Measurements from ENCODE around the gene POLR2E. TPM values are rescaled to one million over a fixed set of nuclear protein-coding genes. Genes with fewer than 3 reads are reported as not detected.

The POLR2E gene
- total RNA-seq, 1 donor from 2014 or later = 142 TPM

DNA sequence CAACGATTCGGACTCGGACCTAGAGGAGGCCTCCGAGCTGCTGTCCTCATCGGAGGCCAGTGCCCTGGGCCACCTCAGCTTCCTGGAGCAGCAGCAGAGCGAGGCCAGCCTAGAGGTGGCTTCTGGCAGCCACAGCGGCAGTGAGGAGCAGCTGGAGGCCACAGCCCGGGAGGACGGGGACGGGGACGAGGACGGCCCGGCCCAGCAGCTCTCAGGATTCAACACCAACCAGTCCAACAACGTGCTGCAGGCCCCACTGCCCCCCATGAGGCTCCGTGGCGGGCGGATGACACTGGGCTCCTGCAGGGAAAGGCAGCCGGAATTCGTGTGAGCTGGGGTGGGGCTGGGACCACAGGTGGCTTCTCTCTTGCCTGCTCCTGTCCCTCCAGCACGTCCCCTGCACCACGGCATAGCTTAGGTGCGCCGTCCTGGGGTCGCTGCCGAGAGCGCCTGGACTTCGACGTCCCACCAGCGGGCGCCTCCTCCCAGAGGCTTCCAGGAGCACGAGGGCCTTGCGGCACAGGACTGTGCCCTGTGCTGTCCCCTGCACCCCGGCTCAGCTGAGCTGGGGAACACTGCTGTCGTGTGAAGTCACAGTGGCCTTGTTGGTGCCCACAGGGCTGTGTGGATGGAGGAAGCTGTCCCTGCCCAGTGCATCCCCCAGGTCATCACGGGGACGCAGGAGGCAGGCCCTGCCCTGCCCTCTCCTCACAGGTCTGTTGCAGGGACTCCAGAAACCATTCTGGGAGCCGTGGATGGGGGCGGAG is 9.3 kb downstream of the POLR2E start:
- ATAC-seq (no peak), DNase-seq (ENCODE audit: missing footprints) (peak; percentile 59)
- intact Hi-C loops (cut with DNase I) = no loop called here

DNA sequence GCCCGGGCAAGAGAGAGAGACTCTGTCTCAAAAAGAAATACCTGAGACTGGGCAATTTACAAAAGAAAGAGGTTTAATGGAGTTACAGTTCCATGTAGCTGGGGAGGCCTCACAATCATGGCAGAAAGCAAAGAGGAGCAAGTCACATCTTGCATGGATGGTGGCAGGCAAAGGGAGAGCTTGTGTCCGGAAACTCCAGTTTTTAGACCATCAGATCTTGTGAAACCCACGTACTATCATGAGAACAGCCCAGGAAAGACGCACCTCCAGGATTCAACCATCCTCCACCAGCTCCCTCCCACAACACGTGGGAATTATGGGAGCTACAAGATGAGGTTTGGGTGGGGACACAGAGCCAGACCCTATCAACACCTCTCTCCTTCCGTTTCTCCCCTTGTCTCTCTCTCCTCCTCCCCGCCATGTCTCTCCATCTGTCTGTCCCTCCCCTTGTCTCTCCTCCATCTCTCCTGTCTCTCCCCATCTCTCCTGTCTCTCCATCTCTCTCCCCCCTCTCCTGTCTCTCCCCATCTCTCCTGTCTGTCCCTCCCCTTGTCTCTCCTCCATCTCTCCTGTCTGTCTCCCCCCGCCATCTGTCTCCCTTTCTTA is 10.0 kb downstream of the POLR2E start:
- ATAC-seq = no peak
- intact Hi-C loops (cut with DNase I) = no loop called here
- DNase-seq (ENCODE audit: missing footprints) = peak; percentile 4

DNA sequence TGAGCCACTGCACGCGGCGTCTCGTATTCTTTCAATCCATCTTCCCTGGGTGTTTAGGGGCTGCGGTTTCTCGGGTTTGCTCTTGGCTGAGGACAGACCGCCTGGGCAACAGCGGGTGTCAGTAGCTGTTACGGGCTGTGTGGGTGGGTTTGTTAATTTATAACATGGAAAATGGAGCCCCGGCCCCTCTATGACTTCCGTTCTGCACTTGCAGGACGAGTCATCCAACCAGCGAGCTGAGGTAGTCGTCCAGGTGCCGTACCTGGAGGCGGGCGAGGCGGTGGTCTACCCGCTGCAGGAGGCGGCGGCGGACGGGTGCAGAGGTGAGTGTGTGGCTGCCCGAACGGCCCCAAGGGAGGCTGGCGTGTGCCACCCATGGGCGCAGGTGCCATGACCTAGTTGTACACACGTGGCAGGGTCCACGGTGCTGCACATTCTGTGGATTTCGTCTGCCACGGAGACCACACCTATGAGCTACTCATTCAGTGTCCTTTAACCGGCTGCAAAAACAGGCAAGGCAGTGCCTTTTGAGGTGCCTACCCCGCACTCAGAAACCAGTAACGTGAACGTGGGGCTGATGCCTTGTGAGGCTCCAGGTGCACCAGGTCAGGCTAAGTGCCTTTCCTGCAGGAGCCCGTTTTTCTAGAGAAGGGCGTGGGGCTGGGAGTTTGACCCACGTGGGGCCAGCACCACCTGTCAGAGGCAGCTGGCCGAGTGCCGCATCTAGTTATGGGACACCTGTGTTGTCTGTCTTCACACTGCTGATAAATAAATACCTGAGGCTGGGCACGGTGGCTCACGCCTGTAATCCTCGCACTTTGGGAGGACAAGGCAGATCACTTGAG is 10.9 kb downstream of the POLR2E start:
- ATAC-seq (no peak), DNase-seq (ENCODE audit: missing footprints) (peak; percentile 48)
- intact Hi-C loops (cut with DNase I) = no loop called here

DNA sequence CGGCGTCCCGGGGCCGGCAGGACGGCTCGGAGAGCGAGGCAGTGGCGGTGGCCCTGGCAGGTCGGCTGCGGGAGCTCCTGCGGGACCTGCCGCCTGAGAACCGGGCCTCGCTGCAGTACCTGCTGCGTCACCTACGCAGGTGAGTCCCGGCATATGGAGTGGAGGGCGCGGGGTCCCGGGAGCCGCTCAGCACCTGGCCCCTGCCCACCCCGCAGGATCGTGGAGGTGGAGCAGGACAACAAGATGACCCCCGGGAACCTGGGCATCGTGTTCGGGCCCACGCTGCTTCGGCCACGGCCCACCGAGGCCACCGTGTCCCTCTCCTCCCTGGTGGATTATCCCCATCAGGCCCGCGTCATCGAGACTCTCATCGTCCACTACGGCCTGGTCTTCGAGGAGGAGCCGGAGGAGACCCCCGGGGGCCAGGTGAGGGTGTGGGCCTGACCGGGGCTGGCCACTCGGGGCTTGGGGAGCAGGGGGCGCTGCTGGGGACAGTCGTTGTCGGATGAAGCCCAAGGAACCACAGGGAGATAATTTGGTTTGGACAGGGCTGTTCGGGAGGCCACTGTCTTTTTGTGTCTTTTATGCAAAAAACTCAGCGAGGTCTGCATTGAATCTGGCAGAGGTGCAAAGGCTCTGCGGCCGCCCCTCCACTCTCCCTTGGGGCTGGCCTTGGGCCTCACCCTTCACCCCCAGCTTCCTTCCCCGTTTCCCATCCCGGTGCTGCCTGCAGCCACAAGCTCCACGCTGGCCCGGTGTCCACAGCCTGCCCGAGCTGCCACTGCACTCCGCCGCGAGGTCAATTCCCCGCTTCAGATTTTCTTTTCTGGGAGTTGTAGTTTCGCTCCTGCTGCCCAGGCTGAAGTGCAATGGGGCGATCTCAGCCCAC is 12.0 kb downstream of the POLR2E start:
- DNase-seq (ENCODE audit: missing footprints) (peak; percentile 67), ATAC-seq (no peak)
- intact Hi-C loops (cut with DNase I) = no loop called here

DNA sequence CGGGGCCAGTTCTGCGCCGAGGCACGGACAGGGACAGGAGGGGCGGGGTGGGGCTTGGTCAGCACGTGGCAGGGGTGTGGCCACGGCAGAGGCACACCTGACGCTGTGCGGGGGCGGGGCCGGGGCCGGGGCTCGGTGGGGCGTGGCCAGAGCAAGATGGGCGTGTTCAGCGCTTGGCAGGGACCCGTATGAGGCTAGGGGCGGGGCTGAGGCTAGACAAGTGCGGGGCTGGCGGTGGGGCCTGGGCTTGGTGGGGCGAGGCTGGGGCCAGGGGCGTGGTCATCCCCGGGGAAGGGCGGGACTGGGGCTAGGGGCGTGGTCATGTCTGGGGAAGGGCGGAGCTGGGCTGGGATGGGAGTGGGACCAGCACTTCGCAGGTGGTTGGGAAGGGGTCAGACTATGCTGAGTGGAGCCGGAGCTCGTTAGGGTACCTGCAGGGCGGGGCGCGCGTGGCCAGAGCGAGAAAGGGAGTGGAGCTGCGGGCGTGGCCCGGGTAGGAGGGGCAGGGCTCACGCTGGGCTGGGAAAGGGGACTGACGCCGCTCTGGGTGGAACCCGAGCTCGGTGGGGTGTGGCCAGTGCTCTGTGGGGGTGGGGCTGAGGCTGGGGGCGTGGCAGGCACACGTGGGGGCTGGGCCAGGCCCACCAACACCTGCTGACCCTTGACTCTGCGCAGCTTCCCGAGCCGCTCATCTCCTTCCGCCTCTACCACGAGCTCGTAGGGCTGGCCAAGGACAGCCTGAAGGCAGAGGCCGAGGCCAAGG is 12.8 kb downstream of the POLR2E start:
- ATAC-seq (peak; percentile 44), DNase-seq (ENCODE audit: missing footprints) (peak; percentile 68)
- intact Hi-C loops (cut with DNase I) = no loop called here

DNA sequence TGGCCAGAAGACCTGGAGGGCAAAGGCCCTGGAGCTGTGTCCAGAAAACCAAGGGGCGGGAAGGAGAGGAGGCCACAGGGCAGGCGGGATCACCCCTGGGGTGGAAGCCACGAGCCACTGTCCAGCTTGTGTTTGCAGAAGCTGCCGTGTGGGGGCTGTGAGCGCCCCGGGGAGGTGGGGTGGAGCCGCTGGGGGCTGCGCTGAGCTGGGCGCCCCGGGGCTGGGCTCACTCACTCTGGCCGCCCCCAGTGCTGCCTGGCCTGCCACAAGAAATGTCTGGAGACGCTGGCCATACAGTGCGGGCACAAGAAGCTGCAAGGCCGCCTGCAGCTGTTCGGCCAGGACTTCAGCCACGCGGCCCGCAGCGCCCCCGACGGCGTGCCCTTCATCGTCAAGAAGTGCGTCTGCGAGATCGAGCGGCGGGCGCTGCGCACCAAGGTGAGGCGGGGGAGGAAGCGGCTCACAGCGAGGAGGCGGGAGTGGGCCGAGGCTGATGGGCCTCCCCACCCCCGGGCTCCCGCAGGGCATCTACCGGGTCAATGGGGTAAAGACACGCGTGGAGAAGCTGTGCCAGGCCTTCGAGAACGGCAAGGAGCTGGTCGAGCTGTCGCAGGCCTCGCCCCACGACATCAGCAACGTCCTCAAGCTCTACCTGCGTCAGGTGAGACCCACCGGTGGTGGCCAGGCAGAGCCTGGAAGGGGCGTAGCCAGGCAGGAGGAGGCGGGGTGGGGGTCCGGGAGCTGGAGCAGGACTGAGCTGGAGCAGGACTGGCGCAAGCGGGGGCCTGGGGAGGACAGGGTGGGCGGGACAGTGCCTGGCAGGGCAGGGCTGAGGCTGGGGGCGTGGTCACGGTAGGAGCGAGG is 13.6 kb downstream of the POLR2E start:
- intact Hi-C loops (cut with DNase I) = no loop called here
- peak; percentile 72 for DNase-seq (ENCODE audit: missing footprints)
- no peak for ATAC-seq

DNA sequence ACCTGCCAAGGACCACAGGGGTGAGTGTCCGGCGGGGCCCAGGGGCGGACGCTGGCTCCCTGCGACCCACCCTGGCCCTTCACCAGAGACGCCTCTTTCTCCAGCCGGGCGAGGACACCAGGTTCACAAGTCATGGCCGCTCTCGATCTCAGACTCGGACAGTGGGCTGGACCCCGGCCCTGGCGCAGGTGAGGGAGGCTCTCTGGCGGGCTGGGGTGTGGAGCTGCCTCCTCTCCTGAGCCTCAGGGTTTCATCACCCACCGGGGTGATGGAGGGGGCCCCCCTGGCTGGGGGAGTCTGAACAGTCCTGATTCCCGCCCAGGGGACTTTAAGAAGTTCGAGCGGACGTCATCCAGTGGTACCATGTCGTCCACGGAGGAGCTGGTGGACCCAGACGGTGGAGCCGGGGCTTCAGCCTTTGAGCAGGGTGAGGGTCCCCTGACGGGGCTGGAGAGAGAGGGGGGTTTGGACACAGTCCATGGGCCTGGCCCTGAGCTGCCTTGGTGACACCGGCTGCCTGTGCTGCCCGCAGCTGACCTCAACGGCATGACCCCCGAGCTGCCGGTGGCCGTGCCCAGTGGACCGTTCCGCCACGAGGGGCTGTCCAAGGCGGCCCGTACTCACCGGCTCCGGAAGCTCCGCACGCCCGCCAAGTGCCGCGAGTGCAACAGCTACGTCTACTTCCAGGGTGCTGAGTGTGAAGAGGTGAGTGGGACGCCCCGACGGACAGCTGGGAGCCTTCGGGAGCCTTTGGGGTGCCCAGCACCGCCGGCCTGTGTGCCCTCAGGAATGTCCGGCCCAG is 14.6 kb downstream of the POLR2E start:
- ATAC-seq (no peak), DNase-seq (ENCODE audit: missing footprints) (peak; percentile 69)
- intact Hi-C loops (cut with DNase I) = no loop called here

DNA sequence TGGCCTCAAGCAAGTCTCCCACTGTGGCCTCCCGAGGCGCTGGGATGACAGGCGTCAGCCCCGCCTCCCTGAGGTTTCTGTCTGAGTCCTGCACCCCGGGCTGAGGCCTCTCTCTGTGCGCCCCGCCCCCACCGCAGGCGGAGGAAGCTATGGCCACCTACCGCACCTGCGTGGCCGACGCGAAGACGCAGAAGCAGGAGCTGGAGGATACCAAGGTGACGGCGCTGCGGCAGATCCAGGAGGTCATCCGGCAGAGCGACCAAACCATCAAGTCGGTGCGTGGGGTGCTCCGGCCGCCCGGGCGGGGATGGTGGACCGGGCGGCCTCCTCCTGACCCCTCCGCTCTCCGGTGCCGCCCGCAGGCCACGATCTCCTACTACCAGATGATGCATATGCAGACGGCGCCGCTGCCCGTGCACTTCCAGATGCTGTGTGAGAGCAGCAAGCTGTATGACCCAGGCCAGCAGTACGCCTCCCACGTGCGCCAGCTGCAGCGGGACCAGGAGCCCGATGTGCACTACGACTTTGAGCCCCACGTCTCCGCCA is 15.5 kb downstream of the POLR2E start:
- DNase-seq (ENCODE audit: missing footprints) = peak; percentile 53
- intact Hi-C loops (cut with DNase I) = no loop called here

DNA sequence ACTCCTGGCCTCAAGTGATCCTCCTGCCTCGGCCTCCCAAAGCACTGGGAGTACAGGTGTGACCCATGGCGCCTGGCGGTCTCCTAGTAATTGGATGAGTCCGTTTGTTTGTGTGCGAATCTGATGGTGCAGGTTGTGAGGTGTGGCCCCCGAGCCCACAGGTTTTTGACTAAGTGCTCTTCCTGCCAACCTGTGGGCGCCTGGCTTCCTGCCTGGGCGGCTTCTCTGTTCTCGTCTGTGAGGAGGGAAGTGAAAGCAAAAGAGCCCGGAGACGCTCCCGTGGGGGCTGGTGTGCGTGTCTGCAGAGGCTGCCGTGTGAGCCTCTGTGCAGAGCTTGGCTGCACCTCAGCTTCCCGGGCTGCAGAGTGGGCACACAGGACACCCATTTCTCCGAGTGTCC is 18.2 kb downstream of the POLR2E start:
- DNase-seq (ENCODE audit: missing footprints) = peak; percentile 90
- no peak for ATAC-seq
- intact Hi-C loops (cut with DNase I) = no loop called here

More for the DNA sequence above, 15.5 kb downstream of the POLR2E start:
- ATAC-seq = no peak

DNA sequence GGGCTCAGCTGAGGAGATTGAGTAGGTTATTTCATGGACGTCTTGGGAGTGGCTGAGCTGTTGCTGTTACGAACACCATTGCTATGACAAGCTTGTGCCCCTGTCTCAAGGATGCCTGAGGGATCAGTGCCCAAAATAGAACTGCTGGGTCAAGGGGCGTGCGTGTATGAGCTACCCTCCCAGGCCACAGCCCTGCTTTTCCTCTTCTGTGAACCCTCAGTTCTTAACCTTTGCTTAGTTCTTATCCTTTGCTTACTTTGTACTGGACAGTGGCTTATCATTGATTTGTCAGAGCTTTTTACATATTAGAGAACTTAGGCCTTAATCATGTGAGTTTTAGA is 19.2 kb downstream of the POLR2E start:
- intact Hi-C loops (cut with DNase I) = no loop called here

DNA sequence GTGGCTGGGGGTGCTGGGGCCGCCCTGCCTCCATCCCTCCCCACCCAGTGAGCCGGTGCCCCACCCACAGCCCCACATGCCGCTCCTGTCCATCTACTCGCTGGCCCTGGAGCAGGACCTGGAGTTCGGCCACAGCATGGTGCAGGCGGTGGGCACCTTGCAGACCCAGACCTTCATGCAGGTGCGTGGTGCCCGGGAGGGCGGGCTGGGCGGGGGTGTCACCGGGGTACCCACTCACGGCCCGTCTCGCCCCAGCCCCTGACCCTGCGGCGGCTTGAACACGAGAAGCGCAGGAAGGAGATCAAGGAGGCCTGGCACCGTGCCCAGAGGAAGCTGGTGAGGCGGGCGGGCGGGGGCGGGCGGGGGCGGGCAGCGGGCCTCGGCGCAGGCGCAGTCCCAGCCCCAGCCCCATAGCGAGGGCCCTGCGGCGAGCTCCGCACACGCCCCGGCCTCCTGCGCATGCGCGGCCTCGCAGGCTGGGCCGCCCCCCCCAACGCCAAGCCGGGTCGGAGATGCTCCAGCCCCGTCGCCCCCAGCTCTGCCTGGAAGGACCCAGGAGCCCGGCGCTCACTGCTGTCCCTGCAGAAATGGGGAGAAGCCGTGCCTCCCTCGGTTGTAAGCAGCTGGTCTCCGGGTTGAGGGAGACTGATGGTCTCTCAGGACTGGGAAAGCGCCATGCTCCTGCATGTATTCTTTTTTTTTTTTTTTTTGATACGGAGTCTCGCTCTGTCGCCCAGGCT is 20.5 kb downstream of the POLR2E start:
- intact Hi-C loops (cut with DNase I) = no loop called here
- peak; percentile 40 for ATAC-seq
- peak; percentile 97 for DNase-seq (ENCODE audit: missing footprints)

More for the DNA sequence above, 19.2 kb downstream of the POLR2E start:
- ATAC-seq (no peak), DNase-seq (ENCODE audit: missing footprints) (peak; percentile 31)

DNA sequence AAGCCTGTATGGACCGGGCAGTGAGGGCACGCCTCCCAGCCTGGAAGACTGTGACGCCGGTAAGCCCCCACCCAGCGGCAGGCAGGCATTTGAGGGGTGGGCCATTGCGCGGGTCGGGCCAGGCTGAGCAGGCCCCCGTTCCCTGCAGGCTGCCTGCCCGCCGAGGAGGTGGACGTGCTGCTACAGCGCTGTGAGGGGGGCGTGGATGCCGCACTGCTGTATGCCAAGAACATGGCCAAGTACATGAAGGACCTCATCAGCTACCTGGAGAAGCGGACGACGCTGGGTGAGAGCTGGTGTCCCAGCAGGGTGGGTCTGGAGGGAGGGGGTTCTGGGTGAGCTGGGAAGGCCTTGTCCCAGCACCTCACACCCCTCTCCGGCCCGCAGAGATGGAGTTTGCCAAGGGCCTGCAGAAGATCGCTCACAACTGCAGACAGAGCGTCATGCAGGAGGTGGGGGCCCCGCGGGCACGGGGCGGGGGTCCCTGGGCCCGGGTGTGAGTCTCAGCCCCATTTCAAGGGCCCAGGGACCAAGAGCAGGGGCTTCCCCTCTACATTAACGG is 21.1 kb downstream of the POLR2E start:
- intact Hi-C loops (cut with DNase I) = no loop called here
- no peak for ATAC-seq
- no peak for DNase-seq (ENCODE audit: missing footprints)

DNA sequence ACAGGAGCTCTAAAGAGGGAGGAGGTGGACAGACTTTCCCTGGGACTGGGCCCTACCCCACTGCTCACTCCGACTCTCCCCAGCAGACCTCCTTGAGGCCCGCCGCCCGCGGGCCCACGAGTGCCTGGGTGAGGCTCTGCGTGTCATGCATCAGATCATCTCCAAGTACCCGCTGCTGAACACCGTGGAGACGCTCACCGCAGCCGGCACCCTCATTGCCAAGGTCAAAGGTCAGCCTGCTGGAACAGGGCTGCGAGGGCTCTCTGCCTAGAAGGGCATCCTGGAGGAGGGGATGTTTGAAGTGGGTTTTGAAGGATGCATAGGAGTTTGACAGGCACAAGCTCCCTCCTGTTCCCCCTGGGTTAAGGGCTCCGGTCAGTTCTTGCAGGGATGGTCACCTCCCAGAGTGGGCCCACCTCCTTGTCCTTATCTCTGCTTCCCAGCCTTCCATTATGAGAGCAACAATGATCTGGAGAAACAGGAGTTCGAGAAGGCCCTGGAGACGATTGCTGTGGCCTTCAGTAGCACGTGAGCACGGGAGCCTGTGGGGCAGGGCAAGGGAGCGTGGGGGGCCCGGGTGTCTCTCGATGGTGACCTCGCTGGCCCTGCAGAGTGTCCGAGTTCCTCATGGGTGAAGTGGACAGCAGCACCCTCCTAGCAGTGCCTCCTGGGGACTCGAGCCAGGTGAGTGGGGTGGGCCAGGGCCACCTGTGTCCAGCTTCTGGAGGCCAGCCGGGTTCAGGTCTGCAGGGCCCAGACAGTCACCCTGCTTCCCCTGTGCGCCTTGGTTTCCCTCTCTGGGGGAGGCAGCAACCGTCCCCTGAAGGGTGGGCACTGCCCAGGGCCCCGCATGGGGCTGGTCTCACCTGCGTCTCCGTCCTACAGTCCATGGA is 21.9 kb downstream of the POLR2E start:
- no peak for DNase-seq (ENCODE audit: missing footprints)
- no peak for ATAC-seq
- intact Hi-C loops (cut with DNase I) = no loop called here

DNA sequence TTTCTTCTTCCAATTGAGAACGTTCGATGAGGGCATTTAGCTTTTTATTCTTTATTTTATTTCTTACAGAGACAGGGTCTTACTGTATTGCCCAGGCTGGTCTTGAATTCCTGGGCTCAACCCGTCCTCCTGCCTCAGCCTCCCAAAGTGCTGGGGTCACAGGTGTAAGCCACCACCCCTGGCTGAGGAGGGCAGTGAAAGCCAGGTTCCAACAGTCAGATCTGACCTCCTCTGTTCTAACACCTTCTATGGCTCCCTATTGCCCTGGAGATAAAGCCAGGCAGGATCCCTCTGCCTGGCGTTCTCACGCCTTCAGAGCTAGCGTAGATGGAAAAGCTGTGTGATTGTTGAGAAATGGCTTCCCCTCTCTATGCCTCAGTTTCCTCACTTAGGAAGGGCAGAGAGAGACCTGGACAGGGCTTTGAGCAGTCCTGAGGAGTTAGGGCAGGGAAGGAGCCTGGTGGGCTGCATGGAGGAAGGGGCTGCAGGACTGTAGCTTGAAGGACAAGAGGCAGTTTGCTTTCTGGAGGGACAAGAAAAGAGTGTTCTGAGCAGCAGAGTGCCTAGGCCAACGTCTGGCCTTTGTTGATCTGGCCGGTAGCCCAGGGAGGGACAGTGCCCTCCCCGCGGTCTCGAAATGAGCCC is 22.7 kb downstream of the POLR2E start:
- DNase-seq (ENCODE audit: missing footprints) (no peak), ATAC-seq (no peak)

More for the DNA sequence above, 22.7 kb downstream of the POLR2E start:
- intact Hi-C loops (cut with DNase I) = no loop called here

Measured in Right ventricle myocardium inferior (tissue), 1 donor.